A549 treated with AZD2906 at 1 μM for 4 hours (cell line): ENCODE measurements around the gene LRRC55. TPM values are rescaled to one million over a fixed set of nuclear protein-coding genes. Genes with fewer than 3 reads are reported as not detected.

Source experiments
- total RNA-seq: library from RNA; stranded (reverse); fragments of 200-300 nt; extraction: Qiagen RNA extraction; gene quantifications from 5 replicates; pipeline ENCODE4 v1.2.3, GENCODE V29; 2022

LRRC55 gene, protein sequence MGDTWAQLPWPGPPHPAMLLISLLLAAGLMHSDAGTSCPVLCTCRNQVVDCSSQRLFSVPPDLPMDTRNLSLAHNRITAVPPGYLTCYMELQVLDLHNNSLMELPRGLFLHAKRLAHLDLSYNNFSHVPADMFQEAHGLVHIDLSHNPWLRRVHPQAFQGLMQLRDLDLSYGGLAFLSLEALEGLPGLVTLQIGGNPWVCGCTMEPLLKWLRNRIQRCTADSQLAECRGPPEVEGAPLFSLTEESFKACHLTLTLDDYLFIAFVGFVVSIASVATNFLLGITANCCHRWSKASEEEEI
- total RNA-seq, result 0.01 TPM in 1 of 5 replicates, not detected in the others

DNA sequence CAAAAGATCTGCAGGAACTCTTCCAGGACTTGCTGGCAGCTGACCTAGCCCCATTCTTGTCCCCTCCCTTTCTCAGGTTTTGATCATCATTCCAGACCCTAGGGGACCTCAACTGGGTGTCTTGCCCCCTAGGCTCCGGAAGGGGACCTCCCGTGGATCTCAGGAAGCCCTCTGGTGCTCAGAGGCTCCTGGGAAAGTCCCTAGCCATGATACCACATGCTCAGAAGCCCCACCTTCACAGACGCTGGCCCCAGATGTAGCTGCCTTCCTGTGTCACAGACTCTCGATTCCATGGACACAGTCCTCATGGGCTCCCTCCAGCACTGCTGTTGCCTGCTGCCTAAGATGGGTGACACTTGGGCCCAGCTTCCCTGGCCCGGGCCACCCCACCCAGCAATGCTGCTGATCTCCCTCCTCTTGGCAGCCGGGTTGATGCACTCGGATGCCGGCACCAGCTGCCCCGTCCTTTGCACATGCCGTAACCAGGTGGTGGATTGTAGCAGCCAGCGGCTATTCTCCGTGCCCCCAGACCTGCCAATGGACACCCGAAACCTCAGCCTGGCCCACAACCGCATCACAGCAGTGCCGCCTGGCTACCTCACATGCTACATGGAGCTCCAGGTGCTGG, at the start of gene LRRC55:
Gene LRRC55 (plus strand): TSS at position 276 of the 628 bp plus-strand sequence. CDS start 70 bp downstream, at position 346.

DNA sequence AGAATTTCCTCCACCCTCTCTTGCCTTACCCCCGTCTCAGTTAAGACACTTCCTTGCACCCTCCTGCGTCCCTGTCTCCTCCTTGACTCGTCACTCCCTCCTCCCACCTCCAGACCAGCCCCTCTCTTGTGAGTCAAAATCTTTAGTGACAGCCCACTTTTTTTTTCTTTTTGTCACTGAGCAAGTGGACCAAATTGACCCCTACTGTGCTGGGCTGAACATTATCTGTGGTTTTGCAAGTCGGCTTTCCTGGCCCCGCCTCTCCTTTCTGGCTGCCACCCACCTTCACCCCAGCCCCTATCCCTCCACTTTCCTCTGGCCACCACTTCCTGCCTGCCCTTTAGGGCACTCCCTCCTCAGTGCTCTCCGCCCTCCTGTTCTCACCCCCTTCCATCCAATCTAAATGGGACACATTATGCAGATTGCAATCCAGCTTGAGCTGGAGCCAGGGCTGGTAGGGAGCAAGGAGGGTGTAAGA, 55.5 kb downstream of the LRRC55 start, which contains the start of gene APLNR:
Gene APLNR (minus strand): TSS at position 47 of the 478 bp plus-strand sequence. CDS start 246 bp downstream, outside the sequence.

Other genes starting within 250 kb of the LRRC55 start
- gene OR5AK2, start 193.0 kb upstream of the LRRC55 start, total RNA-seq, result not detected in 5 replicates
- 0.03 TPM in 2 of 5 replicates, not detected in the others for gene APLNR, start 55.3 kb downstream of the LRRC55 start, total RNA-seq
- 71.3 to 92.2 TPM (median 88.9 TPM) in 5 replicates for gene TNKS1BP1, start 143.0 kb downstream of the LRRC55 start, total RNA-seq
- 201 to 250 TPM (median 217 TPM) in 5 replicates for gene SSRP1, start 153.9 kb downstream of the LRRC55 start, total RNA-seq
- gene P2RX3, start 156.4 kb downstream of the LRRC55 start, total RNA-seq, result 0.09 to 0.37 TPM (median 0.14 TPM) in 4 of 5 replicates, not detected in the other
- not detected in 5 replicates for gene PRG3, start 199.2 kb downstream of the LRRC55 start, total RNA-seq
- not detected in 5 replicates for gene PRG2, start 208.7 kb downstream of the LRRC55 start, total RNA-seq
- gene SLC43A3, start 245.2 kb downstream of the LRRC55 start, total RNA-seq, result 0.27 to 1.0 TPM (median 0.33 TPM) in 5 replicates